ENCODE results near the gene TSHR.
"Not testable (repeated sequence)": the region's sequence is repeated elsewhere in the genome, so short reads cannot be mapped to it uniquely, and the experiment has no call there.

TSHR gene

GRCh38 chr14:80955416-80955941 is at the start of gene TSHR:
Gene TSHR (plus strand): TSS chr14:80955621. CDS start chr14:80955681, 60 bp downstream.
- DNase-seq, result no peak

GRCh38 chr14:80906336-80906735 is 49.1 kb upstream of the TSHR start:
- no peak for DNase-seq

GRCh38 chr14:80906946-80907345 is 48.5 kb upstream of the TSHR start:
- DNase-seq, result no peak

- not testable (repeated sequence) for DNase-seq
Measured at GRCh38 chr14:80912013-80912412, 43.4 kb upstream of the TSHR start.

GRCh38 chr14:80919622-80920021 is 35.8 kb upstream of the TSHR start:
- DNase-seq, result no peak

- DNase-seq, result no peak
Measured at GRCh38 chr14:80923368-80923767, 32.1 kb upstream of the TSHR start.

- no peak for DNase-seq
Measured at GRCh38 chr14:80924365-80925103, 30.9 kb upstream of the TSHR start.

- no peak for DNase-seq
Measured at GRCh38 chr14:80926397-80927082, 28.9 kb upstream of the TSHR start.

GRCh38 chr14:80927083-80927989 is 28.1 kb upstream of the TSHR start:
- DNase-seq, result no peak

GRCh38 chr14:80930095-80930494 is 25.3 kb upstream of the TSHR start:
- DNase-seq, result no peak

- DNase-seq, result peak; percentile 31
Measured at GRCh38 chr14:80930836-80931389, 24.5 kb upstream of the TSHR start.

GRCh38 chr14:80933282-80933681 is 22.1 kb upstream of the TSHR start:
- no peak for DNase-seq

- DNase-seq, result no peak
Measured at GRCh38 chr14:80933686-80934085, 21.7 kb upstream of the TSHR start.

GRCh38 chr14:80940146-80940545 is 15.3 kb upstream of the TSHR start:
- no peak for DNase-seq

- DNase-seq, result peak; percentile 85
Measured at GRCh38 chr14:80941241-80942185, 13.9 kb upstream of the TSHR start, which contains the start of gene CEP128. Gene CEP128 (minus strand): TSS chr14:80941738.

- no peak for DNase-seq
Measured at GRCh38 chr14:80942191-80942600, 13.2 kb upstream of the TSHR start.

GRCh38 chr14:80944861-80945617 is 10.4 kb upstream of the TSHR start:
- no peak for DNase-seq

- no peak for DNase-seq
Measured at GRCh38 chr14:80946187-80946586, 9.2 kb upstream of the TSHR start.

GRCh38 chr14:80946797-80947196 is 8.6 kb upstream of the TSHR start:
- no peak for DNase-seq

- DNase-seq, result no peak
Measured at GRCh38 chr14:80948291-80948690, 7.1 kb upstream of the TSHR start.

GRCh38 chr14:80951491-80951890 is 3.9 kb upstream of the TSHR start:
- DNase-seq, result no peak
